SH-SY5Y (cell line): ENCODE data around the gene MTLN.

Experiments
- GATA2 ChIP-seq: IDR thresholded peaks from 2 replicates; pipeline ENCODE4 v1.6.1; 2011; ENCODE audit warnings: mild to moderate bottlenecking, low read depth, low read length
- GATA3 ChIP-seq: IDR thresholded peaks from 2 replicates; pipeline ENCODE4 v1.6.1; 2011; ENCODE audit warnings: low read depth, mild to moderate bottlenecking, low read length, moderate library complexity

The MTLN gene

GRCh38 chr2:110211938-110212858 is at the start of gene MTLN:
MTLN (minus strand) TSS chr2:110212547; CDS start chr2:110212525, 22 bp downstream.
- no peak for TF ChIP-seq GATA3
- TF ChIP-seq GATA2 = no peak

GRCh38 chr2:110221938-110222337 is 9.6 kb upstream of the MTLN start:
- no peak for TF ChIP-seq GATA3
- no peak for TF ChIP-seq GATA2

GRCh38 chr2:110220190-110220564 is 7.8 kb upstream of the MTLN start:
- TF ChIP-seq GATA3 = no peak
- TF ChIP-seq GATA2 = no peak

- TF ChIP-seq GATA3 = no peak
- no peak for TF ChIP-seq GATA2
Measured at GRCh38 chr2:110219496-110220189, 7.3 kb upstream of the MTLN start.

GRCh38 chr2:110216803-110217202 is 4.5 kb upstream of the MTLN start:
- TF ChIP-seq GATA3 (no peak), GATA2 (no peak)

GRCh38 chr2:110216199-110216598 is 3.9 kb upstream of the MTLN start:
- TF ChIP-seq GATA3 = no peak
- no peak for TF ChIP-seq GATA2

- TF ChIP-seq GATA2 (no peak), GATA3 (no peak)
Measured at GRCh38 chr2:110215566-110216158, 3.3 kb upstream of the MTLN start.

GRCh38 chr2:110215091-110215490 is 2.7 kb upstream of the MTLN start:
- TF ChIP-seq GATA2 (no peak), GATA3 (no peak)

- TF ChIP-seq GATA2 = no peak
- no peak for TF ChIP-seq GATA3
Measured at GRCh38 chr2:110205660-110206455, 6.5 kb downstream of the MTLN start.

GRCh38 chr2:110204408-110205385 is 7.7 kb downstream of the MTLN start, which contains the start of gene NPHP1:
NPHP1 (minus strand) TSS chr2:110205013; CDS start chr2:110204968, 45 bp downstream.
- peak; percentile 85 for TF ChIP-seq GATA2
- peak; percentile 41; the same call in 1 of the 2 replicates for TF ChIP-seq GATA3

GRCh38 chr2:110198016-110198415 is 14.3 kb downstream of the MTLN start:
- no peak for TF ChIP-seq GATA2
- no peak for TF ChIP-seq GATA3

GRCh38 chr2:110197452-110197851 is 14.9 kb downstream of the MTLN start:
- TF ChIP-seq GATA2 (no peak), GATA3 (no peak)
